ENCODE data around the gene KANSL3.

- TF ChIP-seq, protein P1, sequence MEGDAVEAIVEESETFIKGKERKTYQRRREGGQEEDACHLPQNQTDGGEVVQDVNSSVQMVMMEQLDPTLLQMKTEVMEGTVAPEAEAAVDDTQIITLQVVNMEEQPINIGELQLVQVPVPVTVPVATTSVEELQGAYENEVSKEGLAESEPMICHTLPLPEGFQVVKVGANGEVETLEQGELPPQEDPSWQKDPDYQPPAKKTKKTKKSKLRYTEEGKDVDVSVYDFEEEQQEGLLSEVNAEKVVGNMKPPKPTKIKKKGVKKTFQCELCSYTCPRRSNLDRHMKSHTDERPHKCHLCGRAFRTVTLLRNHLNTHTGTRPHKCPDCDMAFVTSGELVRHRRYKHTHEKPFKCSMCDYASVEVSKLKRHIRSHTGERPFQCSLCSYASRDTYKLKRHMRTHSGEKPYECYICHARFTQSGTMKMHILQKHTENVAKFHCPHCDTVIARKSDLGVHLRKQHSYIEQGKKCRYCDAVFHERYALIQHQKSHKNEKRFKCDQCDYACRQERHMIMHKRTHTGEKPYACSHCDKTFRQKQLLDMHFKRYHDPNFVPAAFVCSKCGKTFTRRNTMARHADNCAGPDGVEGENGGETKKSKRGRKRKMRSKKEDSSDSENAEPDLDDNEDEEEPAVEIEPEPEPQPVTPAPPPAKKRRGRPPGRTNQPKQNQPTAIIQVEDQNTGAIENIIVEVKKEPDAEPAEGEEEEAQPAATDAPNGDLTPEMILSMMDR (IDR thresholded peaks at IDR 0.05): no peak
- TF ChIP-seq ZFX (IDR thresholded peaks at IDR 0.05; ENCODE audit: borderline replicate concordance): no peak
Observed at GRCh38 chr2:96574364-96574763, 63.7 kb downstream of the KANSL3 start.
